ENCODE measurements around the gene DBP. TPM values are rescaled to one million over a fixed set of nuclear protein-coding genes. Genes with fewer than 3 reads are reported as not detected.
"Not testable (repeated sequence)": the region's sequence is repeated elsewhere in the genome, so short reads cannot be mapped to it uniquely, and the experiment has no call there.

The DBP gene
- total RNA-seq, 1 experiment from 2014 or later, result 14.2 TPM

- Histone ChIP-seq H3K27ac (ENCODE audit: low read depth, low read length, poor library complexity, severe bottlenecking) (no peak overlapping the region), H3K36me3 (ENCODE audit: insufficient read depth, low read length, poor library complexity, severe bottlenecking) (no peaks in the 10 kb centered on the region), H3K4me3 (ENCODE audit: low read depth, low read length, poor library complexity, severe bottlenecking) (no peak overlapping the region), H3K9me3 (ENCODE audit: low read depth, low read length, poor library complexity, severe bottlenecking) (no peaks in the 10 kb centered on the region), H3K27me3 (replicated peaks; ENCODE audit: insufficient read depth, low read depth, low read length, poor library complexity) (no peaks in the 10 kb centered on the region), H3K4me1 (ENCODE audit: insufficient read depth, low read length, poor library complexity, severe bottlenecking) (peaks cover 6% of the 10 kb centered on the region)
- no peak for DNase-seq (ENCODE audit: low spot score)
- TF ChIP-seq EZH2 (IDR thresholded peaks at IDR 0.05; ENCODE audit: borderline replicate concordance, low read depth, low read length, poor library complexity, severe bottlenecking), result no peak
- TF ChIP-seq CTCF (conservative IDR thresholded peaks at IDR 0.05; ENCODE audit: low read depth, low read length), result no peak
- ChIA-PET CTCF (no interaction called here), POLR2A (ENCODE audit: low non-redundant PET) (no interaction called here)
- intact Hi-C loops (cut with micrococcal nuclease; ENCODE audit: unreplicated experiment), result no loop called here
- no TSS peak for BruUV-seq (replicated peaks)
Measured at GRCh38 chr19:48658483-48658882, 21.3 kb upstream of the DBP start.

- CTCF ChIA-PET; H3K27ac ChIP-seq (ENCODE audit: low read depth, low read length, poor library complexity, severe bottlenecking); H3K4me1 ChIP-seq (ENCODE audit: insufficient read depth, low read length, poor library complexity, severe bottlenecking); DNase-seq (ENCODE audit: low spot score); intact Hi-C loops (cut with micrococcal nuclease; ENCODE audit: unreplicated experiment); H3K36me3 ChIP-seq (ENCODE audit: insufficient read depth, low read length, poor library complexity, severe bottlenecking); POLR2A ChIA-PET (ENCODE audit: low non-redundant PET); BruUV-seq (replicated peaks); H3K27me3 ChIP-seq (replicated peaks; ENCODE audit: insufficient read depth, low read depth, low read length, poor library complexity); H3K9me3 ChIP-seq (ENCODE audit: low read depth, low read length, poor library complexity, severe bottlenecking); H3K4me3 ChIP-seq (ENCODE audit: low read depth, low read length, poor library complexity, severe bottlenecking): not testable (repeated sequence)
Measured at GRCh38 chr19:48657828-48658227, 20.6 kb upstream of the DBP start.

GRCh38 chr19:48656840-48657474 is 19.8 kb upstream of the DBP start:
- Histone ChIP-seq H3K27me3 (replicated peaks; ENCODE audit: insufficient read depth, low read depth, low read length, poor library complexity) (no peaks in the 10 kb centered on the region), H3K4me1 (ENCODE audit: insufficient read depth, low read length, poor library complexity, severe bottlenecking) (peaks cover 6% of the 10 kb centered on the region), H3K27ac (ENCODE audit: low read depth, low read length, poor library complexity, severe bottlenecking) (no peak overlapping the region), H3K4me3 (ENCODE audit: low read depth, low read length, poor library complexity, severe bottlenecking) (no peak overlapping the region), H3K9me3 (ENCODE audit: low read depth, low read length, poor library complexity, severe bottlenecking) (no peaks in the 10 kb centered on the region), H3K36me3 (ENCODE audit: insufficient read depth, low read length, poor library complexity, severe bottlenecking) (no peaks in the 10 kb centered on the region)
- TF ChIP-seq CTCF (conservative IDR thresholded peaks at IDR 0.05; ENCODE audit: low read depth, low read length) (no peak), EZH2 (IDR thresholded peaks at IDR 0.05; ENCODE audit: borderline replicate concordance, low read depth, low read length, poor library complexity, severe bottlenecking) (no peak)
- ChIA-PET CTCF (no interaction called here), POLR2A (ENCODE audit: low non-redundant PET) (no interaction called here)
- intact Hi-C loops (cut with micrococcal nuclease; ENCODE audit: unreplicated experiment), result no loop called here
- no TSS peak for BruUV-seq (replicated peaks)
- no peak for DNase-seq (ENCODE audit: low spot score)

All from A673 (cell line).